ENCODE results near the gene ALDH2. TPM values are rescaled to one million over a fixed set of nuclear protein-coding genes. Genes with fewer than 3 reads are reported as not detected.
A peak's percentile ranks its signal among the peaks of the same experiment; 100 is the strongest.
"Not testable (repeated sequence)": the region's sequence is repeated elsewhere in the genome, so short reads cannot be mapped to it uniquely, and the experiment has no call there.

The ALDH2 gene
- total and polyA plus RNA-seq, 2 donors from 2014 or later: 178 to 318 TPM

- H3K4me1 ChIP-seq (ENCODE audit: control insufficient read depth in 2 of 3, insufficient read depth in 2 of 3, low read depth in 1 of 3, low read length in 3 of 3): peaks cover 0 to 4% (median 0%) of the 10 kb centered on the region in 3 donors
- intact Hi-C loops (cut with DNase I): no loop called here
- H3K9ac ChIP-seq (ENCODE audit: low read length in 3 of 3): no peak overlapping the region
- H3K27ac ChIP-seq (ENCODE audit: low read depth in 2 of 2, low read length in 2 of 2): no peak overlapping the region
- FAIRE-seq (no peak), DNase-seq (no peak)
- H3K27me3 ChIP-seq (ENCODE audit: control insufficient read depth, insufficient read depth, low read length): no peaks in the 10 kb centered on the region
- no peaks in the 10 kb centered on the region for H3K9me3 ChIP-seq (ENCODE audit: control insufficient read depth in 2 of 3, insufficient read depth in 1 of 3, low read length in 3 of 3)
- H3K36me3 ChIP-seq (ENCODE audit: control insufficient read depth in 2 of 3, insufficient read depth in 3 of 3, low read length in 3 of 3): peaks cover 0 to 5% (median 3%) of the 10 kb centered on the region in 3 donors
- TF ChIP-seq, protein P1, sequence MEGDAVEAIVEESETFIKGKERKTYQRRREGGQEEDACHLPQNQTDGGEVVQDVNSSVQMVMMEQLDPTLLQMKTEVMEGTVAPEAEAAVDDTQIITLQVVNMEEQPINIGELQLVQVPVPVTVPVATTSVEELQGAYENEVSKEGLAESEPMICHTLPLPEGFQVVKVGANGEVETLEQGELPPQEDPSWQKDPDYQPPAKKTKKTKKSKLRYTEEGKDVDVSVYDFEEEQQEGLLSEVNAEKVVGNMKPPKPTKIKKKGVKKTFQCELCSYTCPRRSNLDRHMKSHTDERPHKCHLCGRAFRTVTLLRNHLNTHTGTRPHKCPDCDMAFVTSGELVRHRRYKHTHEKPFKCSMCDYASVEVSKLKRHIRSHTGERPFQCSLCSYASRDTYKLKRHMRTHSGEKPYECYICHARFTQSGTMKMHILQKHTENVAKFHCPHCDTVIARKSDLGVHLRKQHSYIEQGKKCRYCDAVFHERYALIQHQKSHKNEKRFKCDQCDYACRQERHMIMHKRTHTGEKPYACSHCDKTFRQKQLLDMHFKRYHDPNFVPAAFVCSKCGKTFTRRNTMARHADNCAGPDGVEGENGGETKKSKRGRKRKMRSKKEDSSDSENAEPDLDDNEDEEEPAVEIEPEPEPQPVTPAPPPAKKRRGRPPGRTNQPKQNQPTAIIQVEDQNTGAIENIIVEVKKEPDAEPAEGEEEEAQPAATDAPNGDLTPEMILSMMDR (IDR thresholded peaks at IDR 0.05; ENCODE audit: borderline replicate concordance, extremely low read depth, insufficient read depth): no peak
- H3K4me3 ChIP-seq (ENCODE audit: low read length in 3 of 3): no peak overlapping the region
Observed at GRCh38 chr12:111759271-111759670, 7.5 kb upstream of the ALDH2 start.

- H3K9ac ChIP-seq (ENCODE audit: low read length in 3 of 3): no peak overlapping the region
- no peak overlapping the region for H3K4me3 ChIP-seq (ENCODE audit: low read length in 3 of 3)
- TF ChIP-seq, protein P1 (IDR thresholded peaks at IDR 0.05; ENCODE audit: borderline replicate concordance, extremely low read depth, insufficient read depth): no peak
- no peak for DNase-seq
- intact Hi-C loops (cut with DNase I): no loop called here
- H3K4me1 ChIP-seq (ENCODE audit: control insufficient read depth in 2 of 3, insufficient read depth in 2 of 3, low read depth in 1 of 3, low read length in 3 of 3): peaks cover 0 to 4% (median 0%) of the 10 kb centered on the region in 3 donors
- no peaks in the 10 kb centered on the region for H3K27me3 ChIP-seq (ENCODE audit: control insufficient read depth, insufficient read depth, low read length)
- no peaks in the 10 kb centered on the region for H3K9me3 ChIP-seq (ENCODE audit: control insufficient read depth in 2 of 3, insufficient read depth in 1 of 3, low read length in 3 of 3)
- FAIRE-seq: no peak
- H3K27ac ChIP-seq (ENCODE audit: low read depth in 2 of 2, low read length in 2 of 2): no peak overlapping the region
- peaks cover 0 to 5% (median 3%) of the 10 kb centered on the region in 3 donors for H3K36me3 ChIP-seq (ENCODE audit: control insufficient read depth in 2 of 3, insufficient read depth in 3 of 3, low read length in 3 of 3)
Observed at GRCh38 chr12:111759991-111760390, 6.7 kb upstream of the ALDH2 start.

GRCh38 chr12:111761099-111761498 is 5.6 kb upstream of the ALDH2 start:
- Histone ChIP-seq H3K9ac (ENCODE audit: low read length in 3 of 3) (no peak overlapping the region), H3K27ac (ENCODE audit: low read depth in 2 of 2, low read length in 2 of 2) (no peak overlapping the region), H3K36me3 (ENCODE audit: control insufficient read depth in 2 of 3, insufficient read depth in 3 of 3, low read length in 3 of 3) (peaks cover 0 to 3% (median 3%) of the 10 kb centered on the region in 3 donors), H3K4me3 (ENCODE audit: low read length in 3 of 3) (no peak overlapping the region), H3K27me3 (ENCODE audit: control insufficient read depth, insufficient read depth, low read length) (no peaks in the 10 kb centered on the region), H3K4me1 (ENCODE audit: control insufficient read depth in 2 of 3, insufficient read depth in 2 of 3, low read depth in 1 of 3, low read length in 3 of 3) (peaks cover 0 to 4% (median 0%) of the 10 kb centered on the region in 3 donors), H3K9me3 (ENCODE audit: control insufficient read depth in 2 of 3, insufficient read depth in 1 of 3, low read length in 3 of 3) (no peaks in the 10 kb centered on the region)
- peak in 1 of 5 donors; percentile 37 for DNase-seq
- TF ChIP-seq, protein P1 (IDR thresholded peaks at IDR 0.05; ENCODE audit: borderline replicate concordance, extremely low read depth, insufficient read depth): no peak
- no peak for FAIRE-seq
- intact Hi-C loops (cut with DNase I): no loop called here

DNA sequence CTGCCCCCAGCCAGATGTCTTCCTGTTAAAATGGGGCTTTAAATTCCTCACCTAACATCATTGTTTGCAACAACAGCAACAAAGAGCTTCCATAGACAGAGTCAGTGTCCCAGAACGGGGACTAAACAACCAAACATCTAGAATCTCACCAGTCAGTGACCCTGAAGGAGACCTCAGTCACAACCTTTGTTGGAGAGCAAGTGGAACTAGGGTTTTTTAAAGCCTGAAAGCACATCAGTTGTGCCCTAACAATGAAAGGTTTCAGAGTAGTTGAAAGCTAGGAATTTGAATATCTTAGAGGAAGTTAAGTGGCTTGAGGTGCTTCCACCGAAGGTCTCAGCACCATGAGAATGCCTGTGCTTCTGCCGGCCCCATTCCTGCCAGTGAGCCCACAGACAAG is 5.0 kb upstream of the ALDH2 start:
- Histone ChIP-seq H3K36me3 (ENCODE audit: control insufficient read depth in 2 of 3, insufficient read depth in 3 of 3, low read length in 3 of 3) (peaks cover 0 to 3% (median 3%) of the 10 kb centered on the region in 3 donors), H3K9ac (ENCODE audit: low read length in 3 of 3) (no peak overlapping the region), H3K4me1 (ENCODE audit: control insufficient read depth in 2 of 3, insufficient read depth in 2 of 3, low read depth in 1 of 3, low read length in 3 of 3) (peaks cover 0 to 8% (median 3%) of the 10 kb centered on the region in 3 donors), H3K9me3 (ENCODE audit: control insufficient read depth in 2 of 3, insufficient read depth in 1 of 3, low read length in 3 of 3) (no peaks in the 10 kb centered on the region), H3K27ac (ENCODE audit: low read depth in 2 of 2, low read length in 2 of 2) (no peak overlapping the region), H3K27me3 (ENCODE audit: control insufficient read depth, insufficient read depth, low read length) (no peaks in the 10 kb centered on the region), H3K4me3 (ENCODE audit: low read length in 3 of 3) (no peak overlapping the region)
- intact Hi-C loops (cut with DNase I): no loop called here
- TF ChIP-seq, protein P1 (IDR thresholded peaks at IDR 0.05; ENCODE audit: borderline replicate concordance, extremely low read depth, insufficient read depth): no peak
- no peak for FAIRE-seq
- peak in 1 of 5 donors; percentile 5 for DNase-seq

DNA sequence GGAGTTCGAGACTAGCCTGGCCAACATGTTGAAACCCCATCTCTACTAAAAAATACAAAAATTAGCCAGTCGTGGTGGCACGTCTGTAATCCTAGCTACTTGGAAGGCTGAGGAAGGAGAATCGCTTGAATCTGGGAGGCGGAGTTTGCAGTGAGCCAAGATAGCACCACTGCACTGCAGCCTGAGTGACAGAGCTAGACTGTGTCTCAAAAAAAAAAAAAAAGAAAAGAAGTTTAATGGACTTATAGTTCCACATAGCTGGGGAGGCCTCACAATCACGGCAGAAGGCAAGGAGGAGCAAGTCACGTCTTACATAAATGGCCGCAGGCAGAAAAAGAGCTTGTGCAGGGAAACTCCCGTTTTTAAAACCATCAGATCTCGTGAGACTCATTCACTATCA is 3.2 kb upstream of the ALDH2 start:
- H3K27ac ChIP-seq (ENCODE audit: low read depth in 2 of 2, low read length in 2 of 2); DNase-seq; H3K27me3 ChIP-seq (ENCODE audit: control insufficient read depth, insufficient read depth, low read length); H3K4me3 ChIP-seq (ENCODE audit: low read length in 3 of 3); H3K36me3 ChIP-seq (ENCODE audit: control insufficient read depth in 2 of 3, insufficient read depth in 3 of 3, low read length in 3 of 3); intact Hi-C loops (cut with DNase I); H3K9me3 ChIP-seq (ENCODE audit: control insufficient read depth in 2 of 3, insufficient read depth in 1 of 3, low read length in 3 of 3); H3K9ac ChIP-seq (ENCODE audit: low read length in 3 of 3); FAIRE-seq: not testable (repeated sequence)
- H3K4me1 ChIP-seq (ENCODE audit: control insufficient read depth in 2 of 3, insufficient read depth in 2 of 3, low read depth in 1 of 3, low read length in 3 of 3): peaks cover 2 to 12% (median 12%) of the 10 kb centered on the region in 3 donors

Measured in kidney (tissue), 14 donors.